HCT116 (cell line): ENCODE results near the gene HSD17B7.

ENCODE experiments used
- CTCF ChIP-seq, 3 experiments: fragments of 200-600 bp in 1 of 3; sonication (generic) in 1 of 3; IDR thresholded peaks in 2 of 3; conservative IDR thresholded peaks in 1 of 3; 2 replicates each; pipeline ENCODE4 v1.5.1; 2012 to 2017; ENCODE audit warnings: low read depth in 2 of 3, low read length in 2 of 3, antibody characterized with exemption in 1 of 3, borderline replicate concordance in 1 of 3, control low read depth in 1 of 3, mild to moderate bottlenecking in 1 of 3, mixed read lengths in 1 of 3, mixed run types in 1 of 3, moderate library complexity in 1 of 3; ENCODE audit not compliant: insufficient read depth in 1 of 3
- POLR2A ChIP-seq: IDR thresholded peaks from 2 replicates; pipeline ENCODE4 v1.7.0; 2011; ENCODE audit warnings: borderline replicate concordance; ENCODE audit not compliant: insufficient read depth, insufficient read length; ENCODE audit errors: extremely low read depth
- YY1 ChIP-seq: IDR thresholded peaks from 2 replicates; pipeline ENCODE4 v1.6.1; 2011; ENCODE audit warnings: low read length, low read depth, moderate library complexity, mild to moderate bottlenecking; ENCODE audit not compliant: insufficient replicate concordance; ENCODE audit errors: extremely low read depth
- TF ChIP-seq, protein P1 (sequence below): IDR thresholded peaks from 2 replicates; pipeline ENCODE4 v1.6.1; 2012

- TF ChIP-seq CTCF (IDR thresholded peaks at IDR 0.05 in 2 of 3, conservative IDR thresholded peaks at IDR 0.05 in 1 of 3; ENCODE audit: borderline replicate concordance in 1 of 3, insufficient read depth in 1 of 3, low read depth in 2 of 3, low read length in 2 of 3) (no peak), YY1 (no peak), POLR2A (no peak)
- TF ChIP-seq, protein P1, sequence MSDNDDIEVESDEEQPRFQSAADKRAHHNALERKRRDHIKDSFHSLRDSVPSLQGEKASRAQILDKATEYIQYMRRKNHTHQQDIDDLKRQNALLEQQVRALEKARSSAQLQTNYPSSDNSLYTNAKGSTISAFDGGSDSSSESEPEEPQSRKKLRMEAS = no peak
Observed at GRCh38 chr1:162835157-162835899, 44.8 kb downstream of the HSD17B7 start.
